WERI-Rb-1 (cell line): ENCODE data around the gene ENAH.

Source experiments
- DNase-seq: peaks from one replicate; pipeline ENCODE4 v3.0.0-alpha.2; 2020
- H3K27ac ChIP-seq: fragments of 250-450 bp; sonication (Bioruptor Pico); 2 replicates; pipeline ENCODE4 v1.5.1; 2020; ENCODE audit warnings: mild to moderate bottlenecking, moderate library complexity
- H3K27me3 ChIP-seq: fragments of 250-450 bp; sonication (Bioruptor Pico); 2 replicates; pipeline ENCODE4 v1.5.1; 2021; ENCODE audit warnings: mild to moderate bottlenecking, low read depth, moderate library complexity; ENCODE audit not compliant: insufficient read depth, severe bottlenecking
- H3K36me3 ChIP-seq: fragments of 250-450 bp; sonication (Bioruptor Pico); 2 replicates; pipeline ENCODE4 v1.5.1; 2020; ENCODE audit warnings: mild to moderate bottlenecking, moderate library complexity
- H3K4me3 ChIP-seq: 2 replicates; pipeline ENCODE4 v1.5.1; 2011; ENCODE audit warnings: low read depth, mild to moderate bottlenecking, control low read depth, low read length
- H3K9me3 ChIP-seq: fragments of 250-450 bp; sonication (Bioruptor Pico); 2 replicates; pipeline ENCODE4 v1.5.1; 2021; ENCODE audit warnings: mild to moderate bottlenecking, moderate library complexity; ENCODE audit not compliant: severe bottlenecking
- CTCF ChIP-seq: IDR thresholded peaks from 2 replicates; pipeline ENCODE4 v1.5.1; 2011; ENCODE audit warnings: low read depth, mild to moderate bottlenecking, control low read depth, inconsistent platforms, low read length

The ENAH gene

GRCh38 chr1:225678545-225678944, 25.6 kb upstream of the ENAH start:
- no peaks in the 10 kb centered on the region for H3K27me3 ChIP-seq
- no peaks in the 10 kb centered on the region for H3K36me3 ChIP-seq
- no peak overlapping the region for H3K4me3 ChIP-seq
- no peak for DNase-seq
- no peak overlapping the region for H3K27ac ChIP-seq
- no peak for TF ChIP-seq CTCF
- no peaks in the 10 kb centered on the region for H3K9me3 ChIP-seq

GRCh38 chr1:225677350-225678124, 24.6 kb upstream of the ENAH start:
- no peak for DNase-seq
- Histone ChIP-seq H3K27me3 (no peaks in the 10 kb centered on the region), H3K4me3 (no peak overlapping the region)

GRCh38 chr1:225674381-225674780, 21.5 kb upstream of the ENAH start:
- no peaks in the 10 kb centered on the region for H3K36me3 ChIP-seq
- no peaks in the 10 kb centered on the region for H3K27me3 ChIP-seq
- TF ChIP-seq CTCF = no peak
- H3K4me3 ChIP-seq = no peak overlapping the region
- DNase-seq = no peak
- no peak overlapping the region for H3K27ac ChIP-seq
- H3K9me3 ChIP-seq = no peaks in the 10 kb centered on the region

More at GRCh38 chr1:225677350-225678124, 24.6 kb upstream of the ENAH start:
- H3K9me3 ChIP-seq = no peaks in the 10 kb centered on the region
- no peak overlapping the region for H3K27ac ChIP-seq
- no peaks in the 10 kb centered on the region for H3K36me3 ChIP-seq
- TF ChIP-seq CTCF = no peak

GRCh38 chr1:225670806-225671733, 18.1 kb upstream of the ENAH start:
- TF ChIP-seq CTCF = no peak
- no peaks in the 10 kb centered on the region for H3K36me3 ChIP-seq
- H3K27ac ChIP-seq = no peak overlapping the region
- DNase-seq = no peak
- H3K4me3 ChIP-seq = no peak overlapping the region
- no peaks in the 10 kb centered on the region for H3K9me3 ChIP-seq
- no peaks in the 10 kb centered on the region for H3K27me3 ChIP-seq

GRCh38 chr1:225670356-225670755, 17.4 kb upstream of the ENAH start:
- Histone ChIP-seq H3K9me3 (no peaks in the 10 kb centered on the region), H3K4me3 (no peak overlapping the region), H3K27ac (no peak overlapping the region), H3K27me3 (no peaks in the 10 kb centered on the region), H3K36me3 (no peaks in the 10 kb centered on the region)
- no peak for TF ChIP-seq CTCF
- no peak for DNase-seq
